ENCODE measurements around the gene AFF3.

DNA sequence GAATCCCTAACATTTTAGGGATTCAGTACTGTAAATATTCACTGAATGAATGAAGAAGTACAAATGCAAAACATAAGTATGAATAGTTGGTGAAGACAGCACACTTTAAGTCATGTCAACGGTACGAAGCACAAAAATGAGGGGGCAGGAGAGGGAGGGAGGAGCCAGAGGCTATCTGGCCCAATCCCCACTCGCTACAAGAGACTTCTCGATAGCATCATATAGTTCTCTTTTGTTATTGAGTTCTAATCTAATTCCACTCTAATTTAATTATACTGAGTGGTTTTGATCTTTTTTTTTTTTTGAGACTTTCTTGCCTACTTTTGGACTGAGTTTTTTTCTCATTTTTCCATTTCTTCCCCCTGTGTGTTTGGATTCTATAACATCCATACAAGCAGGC lies 500.4 kb downstream of the AFF3 start:
- TF ChIP-seq, protein P1, sequence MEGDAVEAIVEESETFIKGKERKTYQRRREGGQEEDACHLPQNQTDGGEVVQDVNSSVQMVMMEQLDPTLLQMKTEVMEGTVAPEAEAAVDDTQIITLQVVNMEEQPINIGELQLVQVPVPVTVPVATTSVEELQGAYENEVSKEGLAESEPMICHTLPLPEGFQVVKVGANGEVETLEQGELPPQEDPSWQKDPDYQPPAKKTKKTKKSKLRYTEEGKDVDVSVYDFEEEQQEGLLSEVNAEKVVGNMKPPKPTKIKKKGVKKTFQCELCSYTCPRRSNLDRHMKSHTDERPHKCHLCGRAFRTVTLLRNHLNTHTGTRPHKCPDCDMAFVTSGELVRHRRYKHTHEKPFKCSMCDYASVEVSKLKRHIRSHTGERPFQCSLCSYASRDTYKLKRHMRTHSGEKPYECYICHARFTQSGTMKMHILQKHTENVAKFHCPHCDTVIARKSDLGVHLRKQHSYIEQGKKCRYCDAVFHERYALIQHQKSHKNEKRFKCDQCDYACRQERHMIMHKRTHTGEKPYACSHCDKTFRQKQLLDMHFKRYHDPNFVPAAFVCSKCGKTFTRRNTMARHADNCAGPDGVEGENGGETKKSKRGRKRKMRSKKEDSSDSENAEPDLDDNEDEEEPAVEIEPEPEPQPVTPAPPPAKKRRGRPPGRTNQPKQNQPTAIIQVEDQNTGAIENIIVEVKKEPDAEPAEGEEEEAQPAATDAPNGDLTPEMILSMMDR (IDR thresholded peaks at IDR 0.05; ENCODE audit: low read length): no peak
- TF ChIP-seq EZH2phosphoT487 (IDR thresholded peaks at IDR 0.05; ENCODE audit: low read length) (no peak), EZH2 (optimal IDR thresholded peaks at IDR 0.05; ENCODE audit: low read depth, low read length) (no peak)
